H1 (cell line): ENCODE data around the gene ISG15. TPM values are rescaled to one million over a fixed set of nuclear protein-coding genes. Genes with fewer than 3 reads are reported as not detected.
A peak's percentile ranks its signal among the peaks of the same experiment; 100 is the strongest.

Experiments
- CTCF ChIA-PET: fragments of 300-600 bp; sonication (Branson Sonifier 250); formaldehyde crosslinking; loops from one replicate; lab custom pipeline; 2021; ENCODE audit not compliant: partially characterized antibody; lab: Charles Lee
- POLR2A ChIA-PET: fragments of 300-600 bp; sonication (Branson Sonifier 250); formaldehyde crosslinking; loops from one replicate; lab custom pipeline; 2021; ENCODE audit warnings: inconsistent platforms; ENCODE audit not compliant: partially characterized antibody; lab: Charles Lee
- DNase-seq, 2 experiments: peaks; one replicate each; pipeline versions ENCODE4 v3.0.0 to v3.0.0-alpha.2; 2010 to 2022; ENCODE audit warnings: low spot score in 2 of 2, low read depth in 1 of 2, mixed read lengths in 1 of 2
- FAIRE-seq: peaks from 2 replicates; lab custom pipeline; 2011; peaks lifted over from hg19 to GRCh38; lab: Jason Lieb, UNC
- H2AFZ ChIP-seq: 2 replicates; pipeline ENCODE4 v1.8.1; 2012; ENCODE audit warnings: low read length, inconsistent platforms
- H2AK5ac ChIP-seq: 2 replicates; pipeline ENCODE4 v1.6.1; 2013; ENCODE audit warnings: low read depth, low read length
- H2BK120ac ChIP-seq: replicated peaks from 2 replicates; pipeline ENCODE3; 2013; ENCODE audit warnings: low read depth, low read length, inconsistent platforms
- H2BK12ac ChIP-seq: 2 replicates; pipeline ENCODE4 v1.6.1; 2013; ENCODE audit warnings: low read depth, low read length
- H2BK15ac ChIP-seq: 2 replicates; pipeline ENCODE4 v1.6.1; 2013; ENCODE audit warnings: low read length
- H2BK20ac ChIP-seq: 2 replicates; pipeline ENCODE4 v1.6.1; 2013; ENCODE audit warnings: low read length
- H2BK5ac ChIP-seq: 2 replicates; pipeline ENCODE4 v1.6.1; 2013; ENCODE audit warnings: low read depth, low read length
- H3K14ac ChIP-seq: 2 replicates; pipeline ENCODE4 v1.6.1; 2013; ENCODE audit warnings: inconsistent platforms; ENCODE audit not compliant: insufficient read length
- H3K18ac ChIP-seq: 2 replicates; pipeline ENCODE4 v1.6.1; 2013; ENCODE audit warnings: low read length; ENCODE audit errors: extremely low read depth
- H3K23ac ChIP-seq: 2 replicates; pipeline ENCODE4 v1.6.1; 2013; ENCODE audit warnings: inconsistent platforms; ENCODE audit not compliant: insufficient read length
- H3K23me2 ChIP-seq: 2 replicates; pipeline ENCODE4 v1.6.1; 2013; ENCODE audit warnings: low read depth, low read length
- H3K27ac ChIP-seq: 2 replicates; pipeline ENCODE4 v1.6.1; 2011; ENCODE audit warnings: low read depth, low read length, inconsistent platforms
- H3K27me3 ChIP-seq, 4 experiments: replicated peaks in 1 of 4; 1 replicate in 1 of 4; 2 replicates in 3 of 4; pipeline versions ENCODE4 v1.6.1 to v1.8.1; 2011 to 2013; ENCODE audit warnings: low read length in 3 of 4, mild to moderate bottlenecking in 3 of 4, inconsistent platforms in 2 of 4, mixed read lengths in 2 of 4, moderate library complexity in 1 of 4; ENCODE audit not compliant: control insufficient read depth in 3 of 4, insufficient read depth in 3 of 4; ENCODE audit errors: extremely low read depth in 1 of 4
- H3K36me3 ChIP-seq, 4 experiments: 2 replicates each; pipeline versions ENCODE4 v1.6.1 to v1.8.1; 2011 to 2013; ENCODE audit warnings: mild to moderate bottlenecking in 4 of 4, low read length in 3 of 4, moderate library complexity in 2 of 4, control low read depth in 1 of 4, inconsistent platforms in 1 of 4; ENCODE audit not compliant: insufficient read depth in 4 of 4, control insufficient read depth in 2 of 4
- H3K4ac ChIP-seq: replicated peaks from 2 replicates; pipeline ENCODE3; 2013; ENCODE audit warnings: low read length, low read depth, mixed read lengths, inconsistent platforms; ENCODE audit not compliant: insufficient read length
- H3K4me1 ChIP-seq, 4 experiments: replicated peaks in 1 of 4; 1 replicate in 1 of 4; 2 replicates in 3 of 4; pipeline versions ENCODE4 v1.6.1 to v1.8.1; 2011 to 2013; ENCODE audit warnings: low read length in 3 of 4, inconsistent platforms in 2 of 4, mixed read lengths in 1 of 4; ENCODE audit not compliant: insufficient read depth in 4 of 4, control insufficient read depth in 3 of 4
- H3K4me2 ChIP-seq, 2 experiments: 2 replicates each; pipeline versions ENCODE4 v1.6.1 to v1.8.1; 2011 to 2013; ENCODE audit warnings: low read depth in 2 of 2, low read length in 2 of 2, control low read depth in 1 of 2, inconsistent platforms in 1 of 2, mild to moderate bottlenecking in 1 of 2; ENCODE audit not compliant: insufficient read depth in 1 of 2
- H3K4me3 ChIP-seq, 4 experiments: fragments of 200-600, 300-600 bp in 1 of 4; sonication (generic), shearing (Covaris generic), sonication (Bioruptor Twin) in 1 of 4; 2 replicates each; pipeline versions ENCODE4 v1.5.1 to v1.8.1; 2011 to 2016; ENCODE audit warnings: low read length in 4 of 4, low read depth in 3 of 4, control low read depth in 2 of 4, inconsistent platforms in 2 of 4, mild to moderate bottlenecking in 2 of 4, mixed read lengths in 1 of 4, moderate library complexity in 1 of 4; ENCODE audit not compliant: insufficient read depth in 2 of 4; ENCODE audit errors: extremely low read depth in 1 of 4
- H3K56ac ChIP-seq: replicated peaks from 2 replicates; pipeline ENCODE3; 2013; ENCODE audit warnings: low read depth, mild to moderate bottlenecking, mixed read lengths, low read length, inconsistent platforms; ENCODE audit not compliant: insufficient read length
- H3K79me1 ChIP-seq: 2 replicates; pipeline ENCODE4 v1.6.1; 2013; ENCODE audit warnings: low read depth, low read length, control low read depth
- H3K79me2 ChIP-seq, 2 experiments: 2 replicates each; pipeline versions ENCODE4 v1.6.1 to v1.8.1; 2012 to 2013; ENCODE audit warnings: low read length in 2 of 2, mild to moderate bottlenecking in 2 of 2, inconsistent platforms in 1 of 2; ENCODE audit not compliant: insufficient read depth in 2 of 2, control insufficient read depth in 1 of 2
- H3K9ac ChIP-seq, 4 experiments: replicated peaks in 1 of 4; 1 replicate in 1 of 4; 2 replicates in 3 of 4; pipeline versions ENCODE4 v1.6.1 to v1.8.1; 2011 to 2013; ENCODE audit warnings: low read depth in 3 of 4, low read length in 3 of 4, control low read depth in 2 of 4, mild to moderate bottlenecking in 2 of 4, moderate library complexity in 2 of 4, inconsistent platforms in 1 of 4; ENCODE audit errors: extremely low read depth in 1 of 4
- H3K9me3 ChIP-seq, 2 experiments: 2 replicates each; pipeline versions ENCODE4 v1.6.1 to v1.8.1; 2012 to 2013; ENCODE audit warnings: mild to moderate bottlenecking in 2 of 2, moderate library complexity in 2 of 2, control low read depth in 1 of 2, inconsistent platforms in 1 of 2, low read depth in 1 of 2, low read length in 1 of 2, mixed read lengths in 1 of 2; ENCODE audit not compliant: insufficient read depth in 2 of 2
- H4K20me1 ChIP-seq, 2 experiments: replicated peaks in 1 of 2; 2 replicates each; pipeline versions ENCODE3 to v1.8.1; 2011 to 2013; ENCODE audit warnings: inconsistent platforms in 2 of 2, low read length in 2 of 2, mild to moderate bottlenecking in 1 of 2; ENCODE audit not compliant: insufficient read depth in 2 of 2, control insufficient read depth in 1 of 2
- H4K5ac ChIP-seq: 2 replicates; pipeline ENCODE4 v1.6.1; 2013; ENCODE audit warnings: low read length, low read depth, mixed read lengths, inconsistent platforms; ENCODE audit not compliant: insufficient read length
- H4K8ac ChIP-seq: 2 replicates; pipeline ENCODE4 v1.8.0; 2013; ENCODE audit warnings: mild to moderate bottlenecking, moderate library complexity, low read length, inconsistent platforms; ENCODE audit not compliant: insufficient read depth; ENCODE audit errors: extremely low read depth
- H4K91ac ChIP-seq: replicated peaks from 2 replicates; pipeline ENCODE3; 2013; ENCODE audit warnings: low read length, mixed read lengths, inconsistent platforms; ENCODE audit not compliant: insufficient read length
- CBX8 ChIP-seq: fragments of 300-800, 300-1000 bp; sonication (generic); IDR thresholded peaks from 2 replicates; pipeline ENCODE4 v1.7.1; 2016; ENCODE audit warnings: low read depth, low read length, borderline replicate concordance
- GABPA ChIP-seq: IDR thresholded peaks from 2 replicates; pipeline ENCODE4 v1.6.1; 2011; ENCODE audit warnings: mild to moderate bottlenecking, low read length, moderate library complexity, borderline replicate concordance; ENCODE audit not compliant: insufficient read depth
- RBBP5 ChIP-seq: IDR thresholded peaks from 2 replicates; pipeline ENCODE4 v1.7.1; 2012; ENCODE audit warnings: low read depth, mild to moderate bottlenecking, inconsistent platforms, low read length, moderate library complexity, borderline replicate concordance
- YY1 ChIP-seq: IDR thresholded peaks from 2 replicates; pipeline ENCODE4 v1.6.1; 2011; ENCODE audit warnings: low read depth, mild to moderate bottlenecking, low read length
- WGBS, 2 experiments: shearing (Covaris generic) in 1 of 2; methylation state at CpG; one replicate each; pipeline versions ENCODE4 v1.1.6 to v1.1.7; 2013 to 2015; ENCODE audit warnings: low lambda C conversion rate in 2 of 2, mixed read lengths in 2 of 2, inconsistent platforms in 1 of 2, low coverage in 1 of 2, missing lambda C conversion rate in 1 of 2; ENCODE audit not compliant: insufficient replicate concordance in 2 of 2, insufficient coverage in 1 of 2, insufficient read length in 1 of 2; ENCODE audit errors: extremely low coverage in 1 of 2, missing lambda C conversion rate in 1 of 2; 5-methylcytosine and 5-hydroxymethylcytosine counted together
- polyA plus RNA-seq, 7 experiments: library from polyadenylated mRNA; depleted of rRNA in 3 of 7; stranded (reverse) in 5 of 7; unstranded in 2 of 7; fragments of >200 nt in 5 of 7; fragments of 200-250 nt in 2 of 7; gene quantifications; 1 replicate in 5 of 7; 2 replicates in 1 of 7; 4 replicates in 1 of 7; pipeline versions ENCODE4 v1.2.1 to v1.2.3, GENCODE V29; 2011 to 2013; ENCODE audit warnings: missing spikeins in 2 of 7, mixed read lengths in 2 of 7
- total RNA-seq: library from RNA; stranded (reverse); fragmentation: NEBNext Ultra II Directional; extraction: Animal tissue kit (Norgen Biotek cat#: 25700); gene quantifications from 2 replicates; pipeline ENCODE4 v1.2.1, GENCODE V29; 2021

The ISG15 gene
- total and polyA plus RNA-seq, 2 of the 8 experiments (the other 6 are each of a cell fraction or from before 2014, with no cell fraction given) = 29.3 to 121 TPM

- H2BK12ac ChIP-seq = no peak overlapping the region
- H3K14ac ChIP-seq = no peak overlapping the region
- no peak overlapping the region for H2AFZ ChIP-seq
- peaks cover 2% of the 10 kb centered on the region; the same call in 1 of the 2 replicates for H3K23me2 ChIP-seq
- peak overlapping the region in 2 of 4 experiments; percentile 33 to 52; a peak in 4 of 8 replicates for H3K4me3 ChIP-seq
- 12% methylated on average over 25 of the region's 40 CpGs; no CpG with 5 or more reads in 1 of the 2 experiments for WGBS, 2 experiments
- H2BK120ac ChIP-seq = no peak overlapping the region
- H3K79me1 ChIP-seq = no peaks in the 10 kb centered on the region
- H3K9me3 ChIP-seq = no peaks in the 10 kb centered on the region
- ChIA-PET POLR2A (interaction anchor here (0.6 to 1.4 kb wide), 7 partner anchors 8 to 217 kb away, joined by 3 to 6 read pairs (median 3); partner anchors contain the start of gene PLEKHN1), CTCF (interaction anchor here (0.6 to 7.0 kb wide), 16 partner anchors 7 to 327 kb away, joined by 3 to 53 read pairs (median 4); partner anchors contain the start of genes HES4, NOC2L and PERM1)
- H3K4ac ChIP-seq = no peak overlapping the region
- no peak overlapping the region for H3K56ac ChIP-seq
- H3K79me2 ChIP-seq = no peaks in the 10 kb centered on the region
- H2AK5ac ChIP-seq = no peak overlapping the region
- no peak overlapping the region for H3K9ac ChIP-seq
- no peak overlapping the region for H2BK20ac ChIP-seq
- H4K8ac ChIP-seq = peak overlapping the region; percentile 68; the same call in 1 of the 2 replicates
- H4K20me1 ChIP-seq = peaks cover 0 to 9% of the 10 kb centered on the region in 2 experiments
- H3K27me3 ChIP-seq = peaks cover 0 to 14% (median 1%) of the 10 kb centered on the region in 4 experiments; a peak in 3 of 7 replicates
- no peaks in the 10 kb centered on the region for H3K36me3 ChIP-seq
- peak overlapping the region; percentile 74 for H4K91ac ChIP-seq
- H2BK15ac ChIP-seq = no peak overlapping the region; the same call in 1 of the 2 replicates
- H3K18ac ChIP-seq = no peak overlapping the region
- H4K5ac ChIP-seq = no peak overlapping the region
- H3K27ac ChIP-seq = no peak overlapping the region
- no peak for FAIRE-seq
- peak in 1 of 2 experiments; percentile 85 for DNase-seq
- no peak overlapping the region for H3K23ac ChIP-seq
- peak overlapping the region; percentile 11 to 84; a peak in 3 of 4 replicates for H3K4me2 ChIP-seq
- H2BK5ac ChIP-seq = no peak overlapping the region
- peaks cover 0 to 10% (median 1%) of the 10 kb centered on the region in 4 experiments; a peak in 4 of 7 replicates for H3K4me1 ChIP-seq
- 0 out of 2 replicates have a peak, but pooled peaks have one; percentile 70 for TF ChIP-seq GABPA
- no peak for TF ChIP-seq CBX8
- 0 out of 2 replicates have a peak, but pooled peaks have one; percentile 69 for TF ChIP-seq RBBP5
- TF ChIP-seq YY1 = peak; percentile 24; the same call in 1 of the 2 replicates
These were observed 37.2 kb upstream of the ISG15 start for GRCh38 chr1:975896-976683.
